Measurements from ENCODE around the gene NLRP4. TPM values are rescaled to one million over a fixed set of nuclear protein-coding genes. Genes with fewer than 3 reads are reported as not detected.

Gene NLRP4, protein sequence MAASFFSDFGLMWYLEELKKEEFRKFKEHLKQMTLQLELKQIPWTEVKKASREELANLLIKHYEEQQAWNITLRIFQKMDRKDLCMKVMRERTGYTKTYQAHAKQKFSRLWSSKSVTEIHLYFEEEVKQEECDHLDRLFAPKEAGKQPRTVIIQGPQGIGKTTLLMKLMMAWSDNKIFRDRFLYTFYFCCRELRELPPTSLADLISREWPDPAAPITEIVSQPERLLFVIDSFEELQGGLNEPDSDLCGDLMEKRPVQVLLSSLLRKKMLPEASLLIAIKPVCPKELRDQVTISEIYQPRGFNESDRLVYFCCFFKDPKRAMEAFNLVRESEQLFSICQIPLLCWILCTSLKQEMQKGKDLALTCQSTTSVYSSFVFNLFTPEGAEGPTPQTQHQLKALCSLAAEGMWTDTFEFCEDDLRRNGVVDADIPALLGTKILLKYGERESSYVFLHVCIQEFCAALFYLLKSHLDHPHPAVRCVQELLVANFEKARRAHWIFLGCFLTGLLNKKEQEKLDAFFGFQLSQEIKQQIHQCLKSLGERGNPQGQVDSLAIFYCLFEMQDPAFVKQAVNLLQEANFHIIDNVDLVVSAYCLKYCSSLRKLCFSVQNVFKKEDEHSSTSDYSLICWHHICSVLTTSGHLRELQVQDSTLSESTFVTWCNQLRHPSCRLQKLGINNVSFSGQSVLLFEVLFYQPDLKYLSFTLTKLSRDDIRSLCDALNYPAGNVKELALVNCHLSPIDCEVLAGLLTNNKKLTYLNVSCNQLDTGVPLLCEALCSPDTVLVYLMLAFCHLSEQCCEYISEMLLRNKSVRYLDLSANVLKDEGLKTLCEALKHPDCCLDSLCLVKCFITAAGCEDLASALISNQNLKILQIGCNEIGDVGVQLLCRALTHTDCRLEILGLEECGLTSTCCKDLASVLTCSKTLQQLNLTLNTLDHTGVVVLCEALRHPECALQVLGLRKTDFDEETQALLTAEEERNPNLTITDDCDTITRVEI
- total RNA-seq = not detected
- not detected for polyA plus RNA-seq
- long read RNA-seq, donor 1 = 0 reads
- long read RNA-seq, donor 2 = 0 reads
- long read RNA-seq, donor 3 = 0 reads

DNA sequence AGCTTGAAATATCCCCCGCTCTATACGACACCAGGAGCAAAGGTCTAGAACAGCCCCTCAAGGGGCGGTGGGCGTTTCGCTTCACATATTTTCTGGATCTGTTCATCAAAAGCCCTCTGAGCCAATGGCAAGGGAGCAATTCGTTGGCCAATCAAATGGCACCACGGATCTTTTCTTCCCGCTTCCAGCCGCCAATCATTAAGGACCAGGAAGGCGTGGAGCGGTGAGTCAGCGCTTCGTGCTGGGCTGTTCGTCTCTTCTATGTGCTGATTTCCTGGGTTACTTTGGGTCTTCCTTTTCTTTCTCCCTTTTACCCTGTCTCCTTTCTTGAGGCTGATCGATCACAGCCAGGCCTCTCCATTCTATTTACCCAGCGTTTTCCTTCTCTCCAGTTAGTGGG is at the start of gene NLRP4:
TSS of gene NLRP4 (plus strand) at position 201 of the 400 bp plus-strand sequence. CDS start 15,541 bp downstream, outside the sequence.
- Histone ChIP-seq H3K27ac (no peak within 1 kb of the TSS), H3K9me3 (peaks cover 0 to 8% (median 0%) of the 10 kb centered on the region in 11 donors), H3K4me1 (no peaks in the 10 kb centered on the region), H3K27me3 (peaks cover 0 to 13% (median 0%) of the 10 kb centered on the region in 7 donors), H3K4me3 (no peak within 1 kb of the TSS), H3K36me3 (no peaks in the 10 kb centered on the region)
- TF ChIP-seq, protein P1, sequence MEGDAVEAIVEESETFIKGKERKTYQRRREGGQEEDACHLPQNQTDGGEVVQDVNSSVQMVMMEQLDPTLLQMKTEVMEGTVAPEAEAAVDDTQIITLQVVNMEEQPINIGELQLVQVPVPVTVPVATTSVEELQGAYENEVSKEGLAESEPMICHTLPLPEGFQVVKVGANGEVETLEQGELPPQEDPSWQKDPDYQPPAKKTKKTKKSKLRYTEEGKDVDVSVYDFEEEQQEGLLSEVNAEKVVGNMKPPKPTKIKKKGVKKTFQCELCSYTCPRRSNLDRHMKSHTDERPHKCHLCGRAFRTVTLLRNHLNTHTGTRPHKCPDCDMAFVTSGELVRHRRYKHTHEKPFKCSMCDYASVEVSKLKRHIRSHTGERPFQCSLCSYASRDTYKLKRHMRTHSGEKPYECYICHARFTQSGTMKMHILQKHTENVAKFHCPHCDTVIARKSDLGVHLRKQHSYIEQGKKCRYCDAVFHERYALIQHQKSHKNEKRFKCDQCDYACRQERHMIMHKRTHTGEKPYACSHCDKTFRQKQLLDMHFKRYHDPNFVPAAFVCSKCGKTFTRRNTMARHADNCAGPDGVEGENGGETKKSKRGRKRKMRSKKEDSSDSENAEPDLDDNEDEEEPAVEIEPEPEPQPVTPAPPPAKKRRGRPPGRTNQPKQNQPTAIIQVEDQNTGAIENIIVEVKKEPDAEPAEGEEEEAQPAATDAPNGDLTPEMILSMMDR (IDR thresholded peaks at IDR 0.05) = no peak
- ATAC-seq (no peak), DNase-seq (no peak)
- intact Hi-C loops (cut with DNase I) = no loop called here
- WGBS, 2 donors = 86 to 87% methylated on average over 16 of the region's 16 CpGs

DNA sequence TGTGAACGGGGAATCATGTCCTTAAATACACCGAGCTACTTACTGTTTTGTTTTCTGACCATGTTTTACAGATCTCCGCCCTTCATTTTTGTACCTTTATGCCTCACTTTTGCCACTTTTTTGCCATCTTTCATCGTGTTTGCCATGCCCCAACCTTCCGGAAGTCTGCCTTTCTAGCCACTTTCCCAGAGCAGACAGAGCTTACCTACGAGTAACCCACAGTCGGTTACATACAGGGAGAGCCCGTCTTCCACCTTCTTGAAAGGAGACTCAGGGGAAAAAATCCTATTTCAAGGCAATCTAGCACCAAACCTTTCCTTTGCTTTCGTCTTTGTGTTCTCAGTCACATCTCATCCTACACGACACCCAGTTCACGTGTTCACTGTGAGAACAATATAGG is 41.3 kb upstream of the NLRP4 start:
- ATAC-seq = no peak

DNA sequence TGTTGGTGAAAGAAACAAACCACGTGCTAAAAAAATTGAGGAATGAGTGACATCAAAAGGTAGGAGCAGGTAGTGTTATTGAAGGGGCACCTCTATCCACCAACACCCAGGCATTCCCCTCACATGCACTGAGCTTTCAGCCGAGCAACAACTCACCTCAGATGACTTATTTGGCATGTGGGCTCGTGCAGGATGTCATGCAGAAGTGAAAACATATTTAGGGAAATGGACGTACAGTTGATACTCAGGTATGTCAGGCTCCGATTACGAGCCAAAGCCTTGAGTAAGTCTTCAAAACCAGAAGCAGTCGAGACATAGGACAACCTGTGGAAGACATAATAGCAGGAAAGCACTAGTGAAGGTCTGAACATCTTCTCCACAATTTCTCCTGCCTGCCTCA is 34.9 kb upstream of the NLRP4 start:
- WGBS, 2 donors = 62 to 70% methylated on average over 7 of the region's 7 CpGs
- Histone ChIP-seq H3K36me3 (no peaks in the 10 kb centered on the region), H3K9me3 (peaks cover 0 to 16% (median 0%) of the 10 kb centered on the region in 11 donors), H3K27me3 (peaks cover 0 to 22% (median 5%) of the 10 kb centered on the region in 7 donors), H3K4me1 (no peaks in the 10 kb centered on the region), H3K27ac (no peak overlapping the region), H3K4me3 (no peak overlapping the region)
- ATAC-seq (no peak), DNase-seq (no peak)
- intact Hi-C loops (cut with DNase I) = no loop called here
- TF ChIP-seq, protein P1 (IDR thresholded peaks at IDR 0.05) = no peak

More for the DNA sequence above, 41.3 kb upstream of the NLRP4 start:
- 90 to 91% methylated on average over 11 of the region's 11 CpGs for WGBS, 2 donors
- DNase-seq = no peak
- Histone ChIP-seq H3K27ac (no peak overlapping the region), H3K4me1 (no peaks in the 10 kb centered on the region), H3K27me3 (peaks cover 0 to 30% (median 18%) of the 10 kb centered on the region in 7 donors), H3K9me3 (no peaks in the 10 kb centered on the region), H3K36me3 (no peaks in the 10 kb centered on the region), H3K4me3 (no peak overlapping the region)
- intact Hi-C loops (cut with DNase I) = no loop called here
- TF ChIP-seq, protein P1 (IDR thresholded peaks at IDR 0.05) = no peak

DNA sequence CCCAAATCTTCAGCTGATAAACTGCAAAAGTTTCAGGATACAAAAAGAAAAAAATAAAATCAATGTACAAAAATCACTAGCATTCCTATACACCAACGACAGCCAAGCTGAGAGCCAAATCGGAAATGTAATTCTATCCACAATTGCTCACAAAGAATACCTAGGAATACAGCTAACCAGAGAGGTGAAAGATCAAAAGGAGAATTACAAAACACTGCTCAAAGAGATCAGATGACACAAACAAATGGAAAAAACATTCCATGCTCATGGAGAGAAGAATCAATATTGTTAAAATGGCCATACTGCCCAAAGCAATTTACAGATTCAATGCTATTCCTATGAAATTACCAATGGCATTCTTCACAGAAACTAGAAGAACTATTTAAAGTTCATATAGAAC is 34.1 kb upstream of the NLRP4 start:
- H3K36me3 ChIP-seq = no peaks in the 10 kb centered on the region
- DNase-seq (no peak), ATAC-seq (no peak)
- H3K4me3 ChIP-seq = no peak overlapping the region
- 77 to 86% methylated on average over 2 of the region's 2 CpGs for WGBS, 2 donors
- no peaks in the 10 kb centered on the region for H3K4me1 ChIP-seq
- TF ChIP-seq, protein P1 (IDR thresholded peaks at IDR 0.05) = no peak
- H3K27me3 ChIP-seq = peaks cover 0 to 20% (median 5%) of the 10 kb centered on the region in 7 donors
- peaks cover 0 to 16% (median 0%) of the 10 kb centered on the region in 11 donors for H3K9me3 ChIP-seq
- H3K27ac ChIP-seq = no peak overlapping the region
- intact Hi-C loops (cut with DNase I) = no loop called here

All from heart right ventricle (tissue), 16 donors.